H1 (cell line): ENCODE results near the gene MAML3. TPM values are rescaled to one million over a fixed set of nuclear protein-coding genes. Genes with fewer than 3 reads are reported as not detected.

Experiments used
- CTCF ChIA-PET: fragments of 300-600 bp; sonication (Branson Sonifier 250); formaldehyde crosslinking; loops from one replicate; lab custom pipeline; 2021; ENCODE audit not compliant: partially characterized antibody; lab: Charles Lee
- POLR2A ChIA-PET: fragments of 300-600 bp; sonication (Branson Sonifier 250); formaldehyde crosslinking; loops from one replicate; lab custom pipeline; 2021; ENCODE audit warnings: inconsistent platforms; ENCODE audit not compliant: partially characterized antibody; lab: Charles Lee
- DNase-seq, 2 experiments: peaks; one replicate each; pipeline versions ENCODE4 v3.0.0 to v3.0.0-alpha.2; 2010 to 2022; ENCODE audit warnings: low spot score in 2 of 2, low read depth in 1 of 2, mixed read lengths in 1 of 2
- FAIRE-seq: peaks from 2 replicates; lab custom pipeline; 2011; peaks lifted over from hg19 to GRCh38; lab: Jason Lieb, UNC
- H2AFZ ChIP-seq: 2 replicates; pipeline ENCODE4 v1.8.1; 2012; ENCODE audit warnings: low read length, inconsistent platforms
- H2AK5ac ChIP-seq: 2 replicates; pipeline ENCODE4 v1.6.1; 2013; ENCODE audit warnings: low read depth, low read length
- H2BK120ac ChIP-seq: replicated peaks from 2 replicates; pipeline ENCODE3; 2013; ENCODE audit warnings: low read depth, low read length, inconsistent platforms
- H2BK12ac ChIP-seq: 2 replicates; pipeline ENCODE4 v1.6.1; 2013; ENCODE audit warnings: low read depth, low read length
- H2BK15ac ChIP-seq: 2 replicates; pipeline ENCODE4 v1.6.1; 2013; ENCODE audit warnings: low read length
- H2BK20ac ChIP-seq: 2 replicates; pipeline ENCODE4 v1.6.1; 2013; ENCODE audit warnings: low read length
- H2BK5ac ChIP-seq: 2 replicates; pipeline ENCODE4 v1.6.1; 2013; ENCODE audit warnings: low read depth, low read length
- H3K14ac ChIP-seq: 2 replicates; pipeline ENCODE4 v1.6.1; 2013; ENCODE audit warnings: inconsistent platforms; ENCODE audit not compliant: insufficient read length
- H3K18ac ChIP-seq: 2 replicates; pipeline ENCODE4 v1.6.1; 2013; ENCODE audit warnings: low read length; ENCODE audit errors: extremely low read depth
- H3K23ac ChIP-seq: 2 replicates; pipeline ENCODE4 v1.6.1; 2013; ENCODE audit warnings: inconsistent platforms; ENCODE audit not compliant: insufficient read length
- H3K23me2 ChIP-seq: 2 replicates; pipeline ENCODE4 v1.6.1; 2013; ENCODE audit warnings: low read depth, low read length
- H3K27ac ChIP-seq: 2 replicates; pipeline ENCODE4 v1.6.1; 2011; ENCODE audit warnings: low read depth, low read length, inconsistent platforms
- H3K27me3 ChIP-seq, 4 experiments: replicated peaks in 1 of 4; 1 replicate in 1 of 4; 2 replicates in 3 of 4; pipeline versions ENCODE4 v1.6.1 to v1.8.1; 2011 to 2013; ENCODE audit warnings: low read length in 3 of 4, mild to moderate bottlenecking in 3 of 4, inconsistent platforms in 2 of 4, mixed read lengths in 2 of 4, moderate library complexity in 1 of 4; ENCODE audit not compliant: control insufficient read depth in 3 of 4, insufficient read depth in 3 of 4; ENCODE audit errors: extremely low read depth in 1 of 4
- H3K36me3 ChIP-seq, 4 experiments: 2 replicates each; pipeline versions ENCODE4 v1.6.1 to v1.8.1; 2011 to 2013; ENCODE audit warnings: mild to moderate bottlenecking in 4 of 4, low read length in 3 of 4, moderate library complexity in 2 of 4, control low read depth in 1 of 4, inconsistent platforms in 1 of 4; ENCODE audit not compliant: insufficient read depth in 4 of 4, control insufficient read depth in 2 of 4
- H3K4ac ChIP-seq: replicated peaks from 2 replicates; pipeline ENCODE3; 2013; ENCODE audit warnings: low read length, low read depth, mixed read lengths, inconsistent platforms; ENCODE audit not compliant: insufficient read length
- H3K4me1 ChIP-seq, 4 experiments: replicated peaks in 1 of 4; 1 replicate in 1 of 4; 2 replicates in 3 of 4; pipeline versions ENCODE4 v1.6.1 to v1.8.1; 2011 to 2013; ENCODE audit warnings: low read length in 3 of 4, inconsistent platforms in 2 of 4, mixed read lengths in 1 of 4; ENCODE audit not compliant: insufficient read depth in 4 of 4, control insufficient read depth in 3 of 4
- H3K4me2 ChIP-seq, 2 experiments: 2 replicates each; pipeline versions ENCODE4 v1.6.1 to v1.8.1; 2011 to 2013; ENCODE audit warnings: low read depth in 2 of 2, low read length in 2 of 2, control low read depth in 1 of 2, inconsistent platforms in 1 of 2, mild to moderate bottlenecking in 1 of 2; ENCODE audit not compliant: insufficient read depth in 1 of 2
- H3K4me3 ChIP-seq, 4 experiments: fragments of 200-600, 300-600 bp in 1 of 4; sonication (generic), shearing (Covaris generic), sonication (Bioruptor Twin) in 1 of 4; 2 replicates each; pipeline versions ENCODE4 v1.5.1 to v1.8.1; 2011 to 2016; ENCODE audit warnings: low read length in 4 of 4, low read depth in 3 of 4, control low read depth in 2 of 4, inconsistent platforms in 2 of 4, mild to moderate bottlenecking in 2 of 4, mixed read lengths in 1 of 4, moderate library complexity in 1 of 4; ENCODE audit not compliant: insufficient read depth in 2 of 4; ENCODE audit errors: extremely low read depth in 1 of 4
- H3K56ac ChIP-seq: replicated peaks from 2 replicates; pipeline ENCODE3; 2013; ENCODE audit warnings: low read depth, mild to moderate bottlenecking, mixed read lengths, low read length, inconsistent platforms; ENCODE audit not compliant: insufficient read length
- H3K79me1 ChIP-seq: 2 replicates; pipeline ENCODE4 v1.6.1; 2013; ENCODE audit warnings: low read depth, low read length, control low read depth
- H3K79me2 ChIP-seq, 2 experiments: 2 replicates each; pipeline versions ENCODE4 v1.6.1 to v1.8.1; 2012 to 2013; ENCODE audit warnings: low read length in 2 of 2, mild to moderate bottlenecking in 2 of 2, inconsistent platforms in 1 of 2; ENCODE audit not compliant: insufficient read depth in 2 of 2, control insufficient read depth in 1 of 2
- H3K9ac ChIP-seq, 4 experiments: replicated peaks in 1 of 4; 1 replicate in 1 of 4; 2 replicates in 3 of 4; pipeline versions ENCODE4 v1.6.1 to v1.8.1; 2011 to 2013; ENCODE audit warnings: low read depth in 3 of 4, low read length in 3 of 4, control low read depth in 2 of 4, mild to moderate bottlenecking in 2 of 4, moderate library complexity in 2 of 4, inconsistent platforms in 1 of 4; ENCODE audit errors: extremely low read depth in 1 of 4
- H3K9me3 ChIP-seq, 2 experiments: 2 replicates each; pipeline versions ENCODE4 v1.6.1 to v1.8.1; 2012 to 2013; ENCODE audit warnings: mild to moderate bottlenecking in 2 of 2, moderate library complexity in 2 of 2, control low read depth in 1 of 2, inconsistent platforms in 1 of 2, low read depth in 1 of 2, low read length in 1 of 2, mixed read lengths in 1 of 2; ENCODE audit not compliant: insufficient read depth in 2 of 2
- H4K20me1 ChIP-seq, 2 experiments: replicated peaks in 1 of 2; 2 replicates each; pipeline versions ENCODE3 to v1.8.1; 2011 to 2013; ENCODE audit warnings: inconsistent platforms in 2 of 2, low read length in 2 of 2, mild to moderate bottlenecking in 1 of 2; ENCODE audit not compliant: insufficient read depth in 2 of 2, control insufficient read depth in 1 of 2
- H4K5ac ChIP-seq: 2 replicates; pipeline ENCODE4 v1.6.1; 2013; ENCODE audit warnings: low read length, low read depth, mixed read lengths, inconsistent platforms; ENCODE audit not compliant: insufficient read length
- H4K8ac ChIP-seq: 2 replicates; pipeline ENCODE4 v1.8.0; 2013; ENCODE audit warnings: mild to moderate bottlenecking, moderate library complexity, low read length, inconsistent platforms; ENCODE audit not compliant: insufficient read depth; ENCODE audit errors: extremely low read depth
- H4K91ac ChIP-seq: replicated peaks from 2 replicates; pipeline ENCODE3; 2013; ENCODE audit warnings: low read length, mixed read lengths, inconsistent platforms; ENCODE audit not compliant: insufficient read length
- CBX5 ChIP-seq: fragments of 300-800, 300-1000 bp; sonication (generic); IDR thresholded peaks from 2 replicates; pipeline ENCODE4 v1.7.1; 2016; ENCODE audit warnings: antibody characterized with exemption, low read length, low read depth
- CTBP2 ChIP-seq: IDR thresholded peaks from 2 replicates; pipeline ENCODE4 v1.7.0; 2011; ENCODE audit warnings: borderline replicate concordance, mild to moderate bottlenecking, moderate library complexity, mixed read lengths, low read length; ENCODE audit not compliant: insufficient read depth, insufficient read length
- SAP30 ChIP-seq: fragments of 300-600 bp; sonication (generic); IDR thresholded peaks from 2 replicates; pipeline ENCODE4 v1.7.1; 2012; ENCODE audit warnings: low read length, moderate library complexity, mild to moderate bottlenecking, inconsistent platforms; ENCODE audit not compliant: insufficient read depth, insufficient replicate concordance
- WGBS, 2 experiments: shearing (Covaris generic) in 1 of 2; methylation state at CpG; one replicate each; pipeline versions ENCODE4 v1.1.6 to v1.1.7; 2013 to 2015; ENCODE audit warnings: low lambda C conversion rate in 2 of 2, mixed read lengths in 2 of 2, inconsistent platforms in 1 of 2, low coverage in 1 of 2, missing lambda C conversion rate in 1 of 2; ENCODE audit not compliant: insufficient replicate concordance in 2 of 2, insufficient coverage in 1 of 2, insufficient read length in 1 of 2; ENCODE audit errors: extremely low coverage in 1 of 2, missing lambda C conversion rate in 1 of 2; 5-methylcytosine and 5-hydroxymethylcytosine counted together
- polyA plus RNA-seq, 7 experiments: library from polyadenylated mRNA; depleted of rRNA in 3 of 7; stranded (reverse) in 5 of 7; unstranded in 2 of 7; fragments of >200 nt in 5 of 7; fragments of 200-250 nt in 2 of 7; gene quantifications; 1 replicate in 5 of 7; 2 replicates in 1 of 7; 4 replicates in 1 of 7; pipeline versions ENCODE4 v1.2.1 to v1.2.3, GENCODE V29; 2011 to 2013; ENCODE audit warnings: missing spikeins in 2 of 7, mixed read lengths in 2 of 7
- total RNA-seq: library from RNA; stranded (reverse); fragmentation: NEBNext Ultra II Directional; extraction: Animal tissue kit (Norgen Biotek cat#: 25700); gene quantifications from 2 replicates; pipeline ENCODE4 v1.2.1, GENCODE V29; 2021

MAML3 gene
- total and polyA plus RNA-seq, 2 of the 8 experiments (the other 6 are each of a cell fraction or from before 2014, with no cell fraction given), result 2.1 to 5.7 TPM

GRCh38 chr4:139857021-139857420 is 297.0 kb downstream of the MAML3 start:
- no peak overlapping the region for H2BK20ac ChIP-seq
- H3K27me3 ChIP-seq, result no peaks in the 10 kb centered on the region
- H3K36me3 ChIP-seq, result no peaks in the 10 kb centered on the region
- H3K79me1 ChIP-seq, result no peaks in the 10 kb centered on the region
- no peak for FAIRE-seq
- 88% methylated on average over 4 of the region's 4 CpGs; no CpG with 5 or more reads in 1 of the 2 experiments for WGBS, 2 experiments
- H3K9me3 ChIP-seq, result no peaks in the 10 kb centered on the region
- no peak overlapping the region for H3K4me3 ChIP-seq
- H4K91ac ChIP-seq, result no peak overlapping the region
- ChIA-PET POLR2A (interaction anchor here (0.7 to 1.4 kb wide), 2 partner anchors 10 to 33 kb away, joined by 3 read pairs; no protein-coding TSS in a partner anchor), CTCF (interaction anchor here (0.6 to 1.4 kb wide), 6 partner anchors 18 to 201 kb away, joined by 3 to 5 read pairs (median 3); no protein-coding TSS in a partner anchor)
- DNase-seq, result no peak
- no peak overlapping the region for H3K23ac ChIP-seq
- no peak overlapping the region for H3K27ac ChIP-seq
- H2BK12ac ChIP-seq, result no peak overlapping the region
- peaks cover 0 to 12% (median 5%) of the 10 kb centered on the region in 4 experiments; a peak in 4 of 7 replicates for H3K4me1 ChIP-seq
- no peak for TF ChIP-seq CBX5
- TF ChIP-seq SAP30, result no peak
- TF ChIP-seq CTBP2, result no peak
- H2BK120ac ChIP-seq, result no peak overlapping the region
- no peak overlapping the region for H3K4me2 ChIP-seq
- H3K4ac ChIP-seq, result no peak overlapping the region
- H4K8ac ChIP-seq, result no peak overlapping the region
- no peak overlapping the region for H4K5ac ChIP-seq
- no peak overlapping the region for H2AFZ ChIP-seq
- no peak overlapping the region for H3K9ac ChIP-seq
- no peak overlapping the region for H2BK5ac ChIP-seq
- H4K20me1 ChIP-seq, result no peaks in the 10 kb centered on the region
- H3K56ac ChIP-seq, result no peak overlapping the region
- no peak overlapping the region for H2AK5ac ChIP-seq
- H2BK15ac ChIP-seq, result no peak overlapping the region
- no peak overlapping the region for H3K14ac ChIP-seq
- no peaks in the 10 kb centered on the region for H3K23me2 ChIP-seq
- H3K79me2 ChIP-seq, result no peaks in the 10 kb centered on the region
- no peak overlapping the region for H3K18ac ChIP-seq
